ENCODE data around the gene RASSF4. TPM values are rescaled to one million over a fixed set of nuclear protein-coding genes. Genes with fewer than 3 reads are reported as not detected.
A peak's percentile ranks its signal among the peaks of the same experiment; 100 is the strongest.

The RASSF4 gene
- polyA plus RNA-seq, 1 experiment: 11.2 TPM

- no peak for DNase-seq (ENCODE audit: low read depth, low spot score)
- Histone ChIP-seq H3K27ac (ENCODE audit: low read depth, low read length) (no peak overlapping the region), H3K27me3 (ENCODE audit: control insufficient read depth, insufficient read depth, low read length) (no peaks in the 10 kb centered on the region), H3K4me3 (ENCODE audit: low read depth, low read length) (no peak overlapping the region), H3K9me3 (ENCODE audit: control insufficient read depth, insufficient read depth, low read length) (peaks cover under 1% of the 10 kb centered on the region; the same call in 1 of the 2 replicates)
- POLR2A ChIA-PET: no interaction called here
- CTCF ChIA-PET: no interaction called here
- TF ChIP-seq, protein P1, sequence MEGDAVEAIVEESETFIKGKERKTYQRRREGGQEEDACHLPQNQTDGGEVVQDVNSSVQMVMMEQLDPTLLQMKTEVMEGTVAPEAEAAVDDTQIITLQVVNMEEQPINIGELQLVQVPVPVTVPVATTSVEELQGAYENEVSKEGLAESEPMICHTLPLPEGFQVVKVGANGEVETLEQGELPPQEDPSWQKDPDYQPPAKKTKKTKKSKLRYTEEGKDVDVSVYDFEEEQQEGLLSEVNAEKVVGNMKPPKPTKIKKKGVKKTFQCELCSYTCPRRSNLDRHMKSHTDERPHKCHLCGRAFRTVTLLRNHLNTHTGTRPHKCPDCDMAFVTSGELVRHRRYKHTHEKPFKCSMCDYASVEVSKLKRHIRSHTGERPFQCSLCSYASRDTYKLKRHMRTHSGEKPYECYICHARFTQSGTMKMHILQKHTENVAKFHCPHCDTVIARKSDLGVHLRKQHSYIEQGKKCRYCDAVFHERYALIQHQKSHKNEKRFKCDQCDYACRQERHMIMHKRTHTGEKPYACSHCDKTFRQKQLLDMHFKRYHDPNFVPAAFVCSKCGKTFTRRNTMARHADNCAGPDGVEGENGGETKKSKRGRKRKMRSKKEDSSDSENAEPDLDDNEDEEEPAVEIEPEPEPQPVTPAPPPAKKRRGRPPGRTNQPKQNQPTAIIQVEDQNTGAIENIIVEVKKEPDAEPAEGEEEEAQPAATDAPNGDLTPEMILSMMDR (IDR thresholded peaks at IDR 0.05; ENCODE audit: low read depth, low read length): no peak
Measured at GRCh38 chr10:44998146-44998631, 38.6 kb downstream of the RASSF4 start.

- H3K27ac ChIP-seq (ENCODE audit: low read depth, low read length): peak overlapping the region; percentile 85
- no peak for DNase-seq (ENCODE audit: low read depth, low spot score)
- TF ChIP-seq, protein P1 (IDR thresholded peaks at IDR 0.05; ENCODE audit: low read depth, low read length): no peak
- CTCF ChIA-PET: interaction anchor here (1.5 to 2.5 kb wide), 2 partner anchors 8 to 67 kb away, joined by 4 to 8 read pairs; no protein-coding TSS in a partner anchor
- POLR2A ChIA-PET: interaction anchor here (0.8 to 1.4 kb wide), 2 partner anchors 15 to 19 kb away, joined by 3 to 6 read pairs; no protein-coding TSS in a partner anchor
- H3K9me3 ChIP-seq (ENCODE audit: control insufficient read depth, insufficient read depth, low read length): peaks cover 6% of the 10 kb centered on the region; the same call in 1 of the 2 replicates
- H3K4me3 ChIP-seq (ENCODE audit: low read depth, low read length): peak overlapping the region; percentile 57
- no peaks in the 10 kb centered on the region for H3K27me3 ChIP-seq (ENCODE audit: control insufficient read depth, insufficient read depth, low read length)
Measured at GRCh38 chr10:45000138-45000751, 40.6 kb downstream of the RASSF4 start.

- POLR2A ChIA-PET: interaction anchor here (0.8 to 1.4 kb wide), 5 partner anchors 14 to 22 kb away, joined by 3 to 10 read pairs (median 3); partner anchors contain the start of gene DEPP1
- Histone ChIP-seq H3K9me3 (ENCODE audit: control insufficient read depth, insufficient read depth, low read length) (peaks cover 6% of the 10 kb centered on the region; the same call in 1 of the 2 replicates), H3K27ac (ENCODE audit: low read depth, low read length) (peak within 1 kb of the TSS; percentile 85), H3K4me3 (ENCODE audit: low read depth, low read length) (peak within 1 kb of the TSS; percentile 57), H3K27me3 (ENCODE audit: control insufficient read depth, insufficient read depth, low read length) (no peaks in the 10 kb centered on the region)
- CTCF ChIA-PET: interaction anchor here (2.5 kb wide), 1 partner anchor 68 kb away, joined by 8 read pairs; no protein-coding TSS in a partner anchor
- TF ChIP-seq, protein P1 (IDR thresholded peaks at IDR 0.05; ENCODE audit: low read depth, low read length): peak; percentile 18; the same call in 1 of the 2 replicates
- DNase-seq (ENCODE audit: low read depth, low spot score): no peak
Measured at GRCh38 chr10:45000752-45001380, 41.3 kb downstream of the RASSF4 start, which contains the start of gene ZNF22. Gene ZNF22 (plus strand): TSS chr10:45000923. CDS start chr10:45003369, 2,446 bp downstream.

GRCh38 chr10:45001381-45002148 lies 42.0 kb downstream of the RASSF4 start:
- peak overlapping the region; percentile 75 for H3K27ac ChIP-seq (ENCODE audit: low read depth, low read length)
- POLR2A ChIA-PET: interaction anchor here (1.0 to 1.2 kb wide), 3 partner anchors 15 to 23 kb away, joined by 3 to 10 read pairs (median 3); partner anchors contain the start of gene DEPP1
- H3K27me3 ChIP-seq (ENCODE audit: control insufficient read depth, insufficient read depth, low read length): no peaks in the 10 kb centered on the region
- CTCF ChIA-PET: interaction anchor here (2.5 kb wide), 1 partner anchor 69 kb away, joined by 8 read pairs; no protein-coding TSS in a partner anchor
- H3K4me3 ChIP-seq (ENCODE audit: low read depth, low read length): peak overlapping the region; percentile 57
- no peak for DNase-seq (ENCODE audit: low read depth, low spot score)
- peaks cover 6% of the 10 kb centered on the region; the same call in 1 of the 2 replicates for H3K9me3 ChIP-seq (ENCODE audit: control insufficient read depth, insufficient read depth, low read length)
- TF ChIP-seq, protein P1 (IDR thresholded peaks at IDR 0.05; ENCODE audit: low read depth, low read length): peak; percentile 45
